ENCODE data around the gene PTPRCAP. TPM values are rescaled to one million over a fixed set of nuclear protein-coding genes. Genes with fewer than 3 reads are reported as not detected.

Gene PTPRCAP
- polyA plus RNA-seq, 1 of the 3 experiments (the other 2 are of a cell fraction): 1.4 TPM

DNA sequence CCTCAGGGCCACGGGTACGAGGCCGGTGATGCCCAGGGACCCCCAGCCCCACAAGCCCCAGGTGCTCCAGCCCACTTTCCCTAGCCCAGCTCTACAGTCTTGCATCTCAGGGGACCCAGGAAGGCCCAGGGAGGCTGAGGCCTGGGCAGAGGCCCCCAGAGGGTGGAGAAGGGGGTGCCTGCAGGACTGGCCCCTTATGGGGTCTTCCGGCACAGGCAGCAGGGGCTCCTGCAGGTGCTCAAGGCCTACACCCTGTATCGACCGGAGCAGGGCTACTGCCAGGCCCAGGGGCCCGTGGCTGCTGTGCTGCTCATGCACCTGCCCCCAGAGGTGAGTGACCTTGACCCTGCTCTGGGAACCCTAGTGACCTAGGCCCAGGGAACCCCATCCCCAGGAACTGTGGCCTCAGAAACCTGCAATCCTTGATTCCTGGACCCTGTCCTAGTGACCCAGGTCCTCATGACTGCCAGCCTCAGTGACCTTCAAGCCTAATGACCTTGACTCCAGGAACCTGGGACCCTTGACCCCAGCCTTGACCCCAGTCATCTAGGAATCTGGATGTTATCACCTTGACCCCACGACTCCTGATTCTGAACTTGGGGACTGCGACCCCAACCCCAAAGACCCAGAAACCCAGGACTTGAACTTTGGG lies 31.7 kb downstream of the PTPRCAP start:
- no peaks in the 10 kb centered on the region for H3K36me3 ChIP-seq (replicated peaks in 1 of 2; ENCODE audit: control insufficient read depth in 1 of 2, insufficient read depth in 2 of 2, low read length in 1 of 2)
- H3K4me1 ChIP-seq (ENCODE audit: control insufficient read depth in 1 of 2, insufficient read depth in 2 of 2, low read depth in 1 of 2, low read length in 1 of 2): peaks cover 4 to 5% of the 10 kb centered on the region in 2 experiments; a peak in 2 of 4 replicates
- H3K4me3 ChIP-seq (ENCODE audit: low read depth in 2 of 2, low read length in 1 of 2): no peak overlapping the region
- H3K27ac ChIP-seq (ENCODE audit: low read depth in 2 of 2, low read length in 1 of 2): no peak overlapping the region
- no peaks in the 10 kb centered on the region for H3F3A ChIP-seq (replicated peaks; ENCODE audit: insufficient read depth)
- TF ChIP-seq RFX5 (IDR thresholded peaks at IDR 0.05; ENCODE audit: low read length) (no peak), RXRA (IDR thresholded peaks at IDR 0.05; ENCODE audit: borderline replicate concordance, low read depth) (no peak), TAF1 (IDR thresholded peaks at IDR 0.05; ENCODE audit: borderline replicate concordance, low read depth, low read length) (no peak), ELF1 (IDR thresholded peaks at IDR 0.05) (no peak), FOXM1 (IDR thresholded peaks at IDR 0.05; ENCODE audit: low read depth) (no peak), POLR2AphosphoS5 (IDR thresholded peaks at IDR 0.05; ENCODE audit: low read depth, low read length) (no peak), SMC3 (IDR thresholded peaks at IDR 0.05; ENCODE audit: low read depth, low read length) (no peak), YY1 (IDR thresholded peaks at IDR 0.05; ENCODE audit: low read depth) (no peak), NRF1 (IDR thresholded peaks at IDR 0.05; ENCODE audit: low read depth, low read length) (no peak), RCOR1 (IDR thresholded peaks at IDR 0.05; ENCODE audit: low read length) (no peak), JUND (IDR thresholded peaks at IDR 0.05) (no peak), EP300 (IDR thresholded peaks at IDR 0.05; ENCODE audit: borderline replicate concordance in 1 of 2, low read depth in 1 of 2, low read length in 1 of 2) (no peak)
- TF ChIP-seq, protein P1, sequence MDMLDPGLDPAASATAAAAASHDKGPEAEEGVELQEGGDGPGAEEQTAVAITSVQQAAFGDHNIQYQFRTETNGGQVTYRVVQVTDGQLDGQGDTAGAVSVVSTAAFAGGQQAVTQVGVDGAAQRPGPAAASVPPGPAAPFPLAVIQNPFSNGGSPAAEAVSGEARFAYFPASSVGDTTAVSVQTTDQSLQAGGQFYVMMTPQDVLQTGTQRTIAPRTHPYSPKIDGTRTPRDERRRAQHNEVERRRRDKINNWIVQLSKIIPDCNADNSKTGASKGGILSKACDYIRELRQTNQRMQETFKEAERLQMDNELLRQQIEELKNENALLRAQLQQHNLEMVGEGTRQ (IDR thresholded peaks at IDR 0.05; ENCODE audit: borderline replicate concordance, low read depth, low read length): no peak
- TF ChIP-seq, protein P2, sequence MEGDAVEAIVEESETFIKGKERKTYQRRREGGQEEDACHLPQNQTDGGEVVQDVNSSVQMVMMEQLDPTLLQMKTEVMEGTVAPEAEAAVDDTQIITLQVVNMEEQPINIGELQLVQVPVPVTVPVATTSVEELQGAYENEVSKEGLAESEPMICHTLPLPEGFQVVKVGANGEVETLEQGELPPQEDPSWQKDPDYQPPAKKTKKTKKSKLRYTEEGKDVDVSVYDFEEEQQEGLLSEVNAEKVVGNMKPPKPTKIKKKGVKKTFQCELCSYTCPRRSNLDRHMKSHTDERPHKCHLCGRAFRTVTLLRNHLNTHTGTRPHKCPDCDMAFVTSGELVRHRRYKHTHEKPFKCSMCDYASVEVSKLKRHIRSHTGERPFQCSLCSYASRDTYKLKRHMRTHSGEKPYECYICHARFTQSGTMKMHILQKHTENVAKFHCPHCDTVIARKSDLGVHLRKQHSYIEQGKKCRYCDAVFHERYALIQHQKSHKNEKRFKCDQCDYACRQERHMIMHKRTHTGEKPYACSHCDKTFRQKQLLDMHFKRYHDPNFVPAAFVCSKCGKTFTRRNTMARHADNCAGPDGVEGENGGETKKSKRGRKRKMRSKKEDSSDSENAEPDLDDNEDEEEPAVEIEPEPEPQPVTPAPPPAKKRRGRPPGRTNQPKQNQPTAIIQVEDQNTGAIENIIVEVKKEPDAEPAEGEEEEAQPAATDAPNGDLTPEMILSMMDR (IDR thresholded peaks at IDR 0.05): no peak
- TF ChIP-seq, protein P3, sequence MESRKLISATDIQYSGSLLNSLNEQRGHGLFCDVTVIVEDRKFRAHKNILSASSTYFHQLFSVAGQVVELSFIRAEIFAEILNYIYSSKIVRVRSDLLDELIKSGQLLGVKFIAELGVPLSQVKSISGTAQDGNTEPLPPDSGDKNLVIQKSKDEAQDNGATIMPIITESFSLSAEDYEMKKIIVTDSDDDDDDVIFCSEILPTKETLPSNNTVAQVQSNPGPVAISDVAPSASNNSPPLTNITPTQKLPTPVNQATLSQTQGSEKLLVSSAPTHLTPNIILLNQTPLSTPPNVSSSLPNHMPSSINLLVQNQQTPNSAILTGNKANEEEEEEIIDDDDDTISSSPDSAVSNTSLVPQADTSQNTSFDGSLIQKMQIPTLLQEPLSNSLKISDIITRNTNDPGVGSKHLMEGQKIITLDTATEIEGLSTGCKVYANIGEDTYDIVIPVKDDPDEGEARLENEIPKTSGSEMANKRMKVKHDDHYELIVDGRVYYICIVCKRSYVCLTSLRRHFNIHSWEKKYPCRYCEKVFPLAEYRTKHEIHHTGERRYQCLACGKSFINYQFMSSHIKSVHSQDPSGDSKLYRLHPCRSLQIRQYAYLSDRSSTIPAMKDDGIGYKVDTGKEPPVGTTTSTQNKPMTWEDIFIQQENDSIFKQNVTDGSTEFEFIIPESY (IDR thresholded peaks at IDR 0.05; ENCODE audit: borderline replicate concordance, low read depth): no peak
- no peaks in the 10 kb centered on the region for H3K9me3 ChIP-seq
- ChIA-PET POLR2A (no interaction called here), CTCF (interaction anchor here (1.3 kb wide), 1 partner anchor 14 kb away, joined by 4 read pairs; no protein-coding TSS in a partner anchor)
- no peaks in the 10 kb centered on the region for H4K20me1 ChIP-seq (ENCODE audit: insufficient read depth)
- H3K79me2 ChIP-seq (ENCODE audit: insufficient read depth): peaks cover 6% of the 10 kb centered on the region
- WGBS (ENCODE audit: low lambda C conversion rate): 33% methylated on average over 2 of the region's 9 CpGs
- no peak overlapping the region for H3K4me2 ChIP-seq
- DNase-seq: no peak
- no peak overlapping the region for H2AFZ ChIP-seq (ENCODE audit: low read depth)
- no peak overlapping the region for H3K9ac ChIP-seq
- H3K27me3 ChIP-seq (ENCODE audit: insufficient read depth): no peaks in the 10 kb centered on the region
- H3K9me2 ChIP-seq: no peaks in the 10 kb centered on the region
